OCI-LY7 (cell line): ENCODE results near the gene ZDHHC17.

Experiments used
- EZH2phosphoT487 ChIP-seq: fragments of 200-600 bp; sonication (generic); IDR thresholded peaks from 2 replicates; pipeline ENCODE4 v1.6.1; 2018; ENCODE audit warnings: low read depth, borderline replicate concordance, mild to moderate bottlenecking, mixed run types, antibody characterized with exemption, low read length, moderate library complexity, mixed read lengths
- TF ChIP-seq, protein P1 (sequence below): fragments of 200-600 bp; sonication (generic); conservative IDR thresholded peaks from 2 replicates; pipeline ENCODE4 v1.5.1; 2014; ENCODE audit warnings: mild to moderate bottlenecking, antibody characterized with exemption, low read length, moderate library complexity, mixed read lengths

DNA sequence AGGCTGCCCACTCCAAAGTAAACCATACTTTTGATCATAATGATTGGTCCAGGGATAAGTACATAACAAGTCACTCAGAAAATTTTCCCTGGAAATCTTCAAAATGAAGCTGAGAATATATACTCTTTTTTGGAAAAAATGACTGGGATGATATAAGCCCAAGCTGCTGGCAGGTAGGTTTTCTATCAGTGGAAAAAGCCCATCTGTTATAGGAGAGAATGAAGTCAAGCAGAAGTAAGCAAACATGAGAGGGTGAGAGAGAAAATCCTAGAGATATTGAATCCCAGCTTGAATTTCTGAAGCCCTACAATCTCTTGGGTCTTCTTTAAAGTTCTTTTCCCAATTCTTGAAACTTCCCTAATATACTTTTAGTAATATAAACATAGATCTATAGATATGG, 37.3 kb upstream of the ZDHHC17 start:
- TF ChIP-seq, protein P1, sequence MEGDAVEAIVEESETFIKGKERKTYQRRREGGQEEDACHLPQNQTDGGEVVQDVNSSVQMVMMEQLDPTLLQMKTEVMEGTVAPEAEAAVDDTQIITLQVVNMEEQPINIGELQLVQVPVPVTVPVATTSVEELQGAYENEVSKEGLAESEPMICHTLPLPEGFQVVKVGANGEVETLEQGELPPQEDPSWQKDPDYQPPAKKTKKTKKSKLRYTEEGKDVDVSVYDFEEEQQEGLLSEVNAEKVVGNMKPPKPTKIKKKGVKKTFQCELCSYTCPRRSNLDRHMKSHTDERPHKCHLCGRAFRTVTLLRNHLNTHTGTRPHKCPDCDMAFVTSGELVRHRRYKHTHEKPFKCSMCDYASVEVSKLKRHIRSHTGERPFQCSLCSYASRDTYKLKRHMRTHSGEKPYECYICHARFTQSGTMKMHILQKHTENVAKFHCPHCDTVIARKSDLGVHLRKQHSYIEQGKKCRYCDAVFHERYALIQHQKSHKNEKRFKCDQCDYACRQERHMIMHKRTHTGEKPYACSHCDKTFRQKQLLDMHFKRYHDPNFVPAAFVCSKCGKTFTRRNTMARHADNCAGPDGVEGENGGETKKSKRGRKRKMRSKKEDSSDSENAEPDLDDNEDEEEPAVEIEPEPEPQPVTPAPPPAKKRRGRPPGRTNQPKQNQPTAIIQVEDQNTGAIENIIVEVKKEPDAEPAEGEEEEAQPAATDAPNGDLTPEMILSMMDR, result no peak
- no peak for TF ChIP-seq EZH2phosphoT487
